ENCODE data around the gene STOM. TPM values are rescaled to one million over a fixed set of nuclear protein-coding genes. Genes with fewer than 3 reads are reported as not detected.
A peak's percentile ranks its signal among the peaks of the same experiment; 100 is the strongest.

The STOM gene
- total and polyA plus RNA-seq, 2 of the 8 experiments (the other 6 are each of a cell fraction or from before 2014, with no cell fraction given) = 25.2 to 60.4 TPM

DNA sequence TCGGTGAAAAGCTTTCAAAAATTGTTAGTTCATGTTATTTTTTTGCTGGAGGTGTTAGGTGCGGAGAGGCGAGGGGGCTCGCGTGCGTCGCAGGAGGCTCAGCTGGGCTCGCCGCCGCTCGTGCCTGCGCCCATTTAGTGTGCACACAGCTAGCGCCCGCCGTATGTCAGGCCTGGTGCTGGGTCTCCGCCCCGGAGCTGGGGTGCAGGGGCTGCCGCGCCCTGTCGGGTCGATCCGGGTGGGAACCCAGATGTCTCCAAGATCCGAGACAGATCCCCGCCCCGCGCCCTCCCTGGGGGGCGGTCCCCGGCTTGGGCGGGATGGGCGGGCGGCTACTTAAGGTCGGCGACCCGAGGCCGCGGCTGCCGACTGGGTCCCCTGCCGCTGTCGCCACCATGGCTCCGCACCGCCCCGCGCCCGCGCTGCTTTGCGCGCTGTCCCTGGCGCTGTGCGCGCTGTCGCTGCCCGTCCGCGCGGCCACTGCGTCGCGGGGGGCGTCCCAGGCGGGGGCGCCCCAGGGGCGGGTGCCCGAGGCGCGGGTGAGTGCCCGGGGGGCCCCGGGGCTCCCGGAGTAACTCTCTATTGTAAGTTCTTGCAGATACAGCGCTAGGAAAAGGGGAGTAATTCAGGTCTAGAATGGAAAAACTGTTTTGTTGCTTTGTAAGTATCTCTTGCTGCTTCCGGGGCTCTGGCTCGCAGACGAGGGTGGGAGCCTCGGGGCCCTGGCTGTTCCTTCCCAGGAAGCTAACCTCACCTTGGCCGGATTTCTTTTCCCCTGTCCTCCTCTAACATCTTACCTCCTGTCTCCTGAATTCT is 70.4 kb downstream of the STOM start:
- Histone ChIP-seq H3K36me3 (ENCODE audit: control insufficient read depth in 2 of 4, insufficient read depth in 4 of 4, low read length in 3 of 4) (no peaks in the 10 kb centered on the region; a peak in 2 of 8 replicates), H2AK5ac (ENCODE audit: low read depth, low read length) (no peak overlapping the region), H3K4ac (replicated peaks; ENCODE audit: insufficient read length, low read depth, low read length) (no peak overlapping the region), H3K9me3 (ENCODE audit: insufficient read depth in 2 of 2, low read depth in 1 of 2, low read length in 1 of 2) (no peaks in the 10 kb centered on the region), H3K14ac (ENCODE audit: insufficient read length) (no peak overlapping the region), H2AFZ (ENCODE audit: low read length) (no peak overlapping the region), H3K18ac (ENCODE audit: extremely low read depth, low read length) (peak overlapping the region; percentile 19), H3K4me2 (ENCODE audit: insufficient read depth in 1 of 2, low read depth in 2 of 2, low read length in 2 of 2) (peak overlapping the region; percentile 55 to 87), H3K79me2 (ENCODE audit: control insufficient read depth in 1 of 2, insufficient read depth in 2 of 2, low read length in 2 of 2) (no peaks in the 10 kb centered on the region), H2BK12ac (ENCODE audit: low read depth, low read length) (no peak overlapping the region), H3K79me1 (ENCODE audit: low read depth, low read length) (no peaks in the 10 kb centered on the region), H2BK20ac (ENCODE audit: low read length) (no peak overlapping the region), H4K91ac (replicated peaks; ENCODE audit: insufficient read length, low read length) (no peak overlapping the region), H4K20me1 (replicated peaks in 1 of 2; ENCODE audit: control insufficient read depth in 1 of 2, insufficient read depth in 2 of 2, low read length in 2 of 2) (peaks cover 7% of the 10 kb centered on the region in 2 experiments), H2BK5ac (ENCODE audit: low read depth, low read length) (no peak overlapping the region), H3K23me2 (ENCODE audit: low read depth, low read length) (peaks cover 9% of the 10 kb centered on the region; the same call in 1 of the 2 replicates), H3K4me3 (ENCODE audit: extremely low read depth in 1 of 4, insufficient read depth in 2 of 4, low read depth in 3 of 4, low read length in 4 of 4) (peak overlapping the region; percentile 29 to 63 (median 38)), H3K56ac (replicated peaks; ENCODE audit: insufficient read length, low read depth, low read length) (no peak overlapping the region), H3K27ac (ENCODE audit: low read depth, low read length) (no peak overlapping the region), H2BK120ac (replicated peaks; ENCODE audit: low read depth, low read length) (no peak overlapping the region), H2BK15ac (ENCODE audit: low read length) (no peak overlapping the region), H4K5ac (ENCODE audit: insufficient read length, low read depth, low read length) (no peak overlapping the region), H3K27me3 (replicated peaks in 1 of 4; ENCODE audit: control insufficient read depth in 3 of 4, extremely low read depth in 1 of 4, insufficient read depth in 3 of 4, low read length in 3 of 4) (peaks cover 5 to 20% (median 14%) of the 10 kb centered on the region in 4 experiments), H3K4me1 (replicated peaks in 1 of 4; ENCODE audit: control insufficient read depth in 3 of 4, insufficient read depth in 4 of 4, low read length in 3 of 4) (peaks cover 5 to 19% (median 12%) of the 10 kb centered on the region in 4 experiments), H3K23ac (ENCODE audit: insufficient read length) (no peak overlapping the region), H4K8ac (ENCODE audit: extremely low read depth, insufficient read depth, low read length) (peak overlapping the region; percentile 17; the same call in 1 of the 2 replicates), H3K9ac (replicated peaks in 1 of 4; ENCODE audit: extremely low read depth in 1 of 4, low read depth in 3 of 4, low read length in 3 of 4) (no peak overlapping the region; a peak in 1 of 7 replicates)
- peak in 1 of 2 experiments; percentile 62 for DNase-seq (ENCODE audit: low read depth in 1 of 2, low spot score in 2 of 2)
- POLR2A ChIA-PET (ENCODE audit: partially characterized antibody) = interaction anchor here (0.7 to 1.3 kb wide), 3 partner anchors 13 to 72 kb away, joined by 3 to 7 read pairs (median 4); no protein-coding TSS in a partner anchor
- FAIRE-seq = no peak
- CTCF ChIA-PET (ENCODE audit: partially characterized antibody) = interaction anchor here (0.6 to 2.8 kb wide), 9 partner anchors 14 to 608 kb away, joined by 3 to 12 read pairs (median 3); no protein-coding TSS in a partner anchor
- no peak for TF ChIP-seq GTF2F1 (IDR thresholded peaks at IDR 0.05; ENCODE audit: borderline replicate concordance, low read depth, low read length)
- peak; percentile 14 for TF ChIP-seq EZH2 (IDR thresholded peaks at IDR 0.05; ENCODE audit: low read depth, low read length, severe bottlenecking)
- peak; percentile 25; the same call in 1 of the 2 replicates for TF ChIP-seq YY1 (IDR thresholded peaks at IDR 0.05; ENCODE audit: low read depth, low read length)
- 0 out of 2 replicates have a peak, but pooled peaks have one; percentile 51 for TF ChIP-seq RBBP5 (IDR thresholded peaks at IDR 0.05; ENCODE audit: borderline replicate concordance, low read depth, low read length)
- TF ChIP-seq, protein P1, sequence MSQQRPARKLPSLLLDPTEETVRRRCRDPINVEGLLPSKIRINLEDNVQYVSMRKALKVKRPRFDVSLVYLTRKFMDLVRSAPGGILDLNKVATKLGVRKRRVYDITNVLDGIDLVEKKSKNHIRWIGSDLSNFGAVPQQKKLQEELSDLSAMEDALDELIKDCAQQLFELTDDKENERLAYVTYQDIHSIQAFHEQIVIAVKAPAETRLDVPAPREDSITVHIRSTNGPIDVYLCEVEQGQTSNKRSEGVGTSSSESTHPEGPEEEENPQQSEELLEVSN (IDR thresholded peaks at IDR 0.05) = peak; percentile 49; the same call in 1 of the 2 replicates
- no peak for TF ChIP-seq CBX5 (IDR thresholded peaks at IDR 0.05; ENCODE audit: low read depth, low read length)
- peak; percentile 72 for TF ChIP-seq KDM4A (IDR thresholded peaks at IDR 0.05; ENCODE audit: low read depth, low read length, severe bottlenecking)
- TF ChIP-seq, protein P2, sequence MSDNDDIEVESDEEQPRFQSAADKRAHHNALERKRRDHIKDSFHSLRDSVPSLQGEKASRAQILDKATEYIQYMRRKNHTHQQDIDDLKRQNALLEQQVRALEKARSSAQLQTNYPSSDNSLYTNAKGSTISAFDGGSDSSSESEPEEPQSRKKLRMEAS (IDR thresholded peaks at IDR 0.05) = peak; percentile 45
- WGBS, 2 experiments (ENCODE audit: extremely low coverage in 1 of 2, insufficient coverage in 1 of 2, insufficient read length in 1 of 2, insufficient replicate concordance in 2 of 2, low coverage in 1 of 2, low lambda C conversion rate in 2 of 2, missing lambda C conversion rate in 1 of 2) = 9% methylated on average over 57 of the region's 74 CpGs; no CpG with 5 or more reads in 1 of the 2 experiments
